Measurements from ENCODE around the gene SPPL2A. TPM values are rescaled to one million over a fixed set of nuclear protein-coding genes. Genes with fewer than 3 reads are reported as not detected.

The SPPL2A gene
- total RNA-seq, 1 donor from 2014 or later, result 66.7 TPM

GRCh38 chr15:50773389-50773788 is 7.9 kb upstream of the SPPL2A start:
- no peaks in the 10 kb centered on the region for H3K9me3 Mint-ChIP-seq (ENCODE audit: low read depth)
- DNase-seq (ENCODE audit: low spot score, unreplicated experiment), result no peak
- TF ChIP-seq CTCF (IDR thresholded peaks at IDR 0.05; ENCODE audit: unreplicated experiment), result no peak
- H3K27me3 Mint-ChIP-seq, result no peaks in the 10 kb centered on the region
- H3K36me3 Mint-ChIP-seq (ENCODE audit: insufficient read depth), result no peaks in the 10 kb centered on the region
- no peak overlapping the region for H3K4me3 Mint-ChIP-seq (ENCODE audit: low read depth)
- no peaks in the 10 kb centered on the region for H3K4me1 Mint-ChIP-seq (ENCODE audit: low read depth)
- no peak overlapping the region for H3K27ac Mint-ChIP-seq

- H3K4me3 Mint-ChIP-seq (ENCODE audit: low read depth), result no peak overlapping the region
- no peak overlapping the region for H3K27ac Mint-ChIP-seq
- peaks cover 17% of the 10 kb centered on the region for H3K4me1 Mint-ChIP-seq (ENCODE audit: low read depth)
- no peak for TF ChIP-seq CTCF (IDR thresholded peaks at IDR 0.05; ENCODE audit: unreplicated experiment)
- H3K27me3 Mint-ChIP-seq, result peaks cover 7% of the 10 kb centered on the region
- no peaks in the 10 kb centered on the region for H3K9me3 Mint-ChIP-seq (ENCODE audit: low read depth)
- no peak for DNase-seq (ENCODE audit: low spot score, unreplicated experiment)
- no peaks in the 10 kb centered on the region for H3K36me3 Mint-ChIP-seq (ENCODE audit: insufficient read depth)
These were observed 1.9 kb upstream of the SPPL2A start for GRCh38 chr15:50767332-50767861.

GRCh38 chr15:50764461-50765194 is 878 bp downstream of the SPPL2A start:
- Mint-ChIP-seq H3K4me3 (ENCODE audit: low read depth) (peak overlapping the region; percentile 93), H3K4me1 (ENCODE audit: low read depth) (peaks cover 17% of the 10 kb centered on the region), H3K27ac (peak overlapping the region; percentile 98), H3K9me3 (ENCODE audit: low read depth) (no peaks in the 10 kb centered on the region), H3K36me3 (ENCODE audit: insufficient read depth) (no peaks in the 10 kb centered on the region), H3K27me3 (peaks cover 7% of the 10 kb centered on the region)
- no peak for DNase-seq (ENCODE audit: low spot score, unreplicated experiment)
- no peak for TF ChIP-seq CTCF (IDR thresholded peaks at IDR 0.05; ENCODE audit: unreplicated experiment)

- no peak for TF ChIP-seq CTCF (IDR thresholded peaks at IDR 0.05; ENCODE audit: unreplicated experiment)
- Mint-ChIP-seq H3K27ac (no peak overlapping the region), H3K9me3 (ENCODE audit: low read depth) (no peaks in the 10 kb centered on the region), H3K36me3 (ENCODE audit: insufficient read depth) (peaks cover 6% of the 10 kb centered on the region), H3K27me3 (no peaks in the 10 kb centered on the region), H3K4me3 (ENCODE audit: low read depth) (no peak overlapping the region), H3K4me1 (ENCODE audit: low read depth) (peaks cover 3% of the 10 kb centered on the region)
- no peak for DNase-seq (ENCODE audit: low spot score, unreplicated experiment)
These were observed 6.7 kb downstream of the SPPL2A start for GRCh38 chr15:50758712-50759205.

- Mint-ChIP-seq H3K4me1 (ENCODE audit: low read depth) (no peaks in the 10 kb centered on the region), H3K4me3 (ENCODE audit: low read depth) (no peak overlapping the region), H3K27ac (no peak overlapping the region), H3K36me3 (ENCODE audit: insufficient read depth) (peaks cover 6% of the 10 kb centered on the region), H3K27me3 (no peaks in the 10 kb centered on the region), H3K9me3 (ENCODE audit: low read depth) (no peaks in the 10 kb centered on the region)
- no peak for DNase-seq (ENCODE audit: low spot score, unreplicated experiment)
- TF ChIP-seq CTCF (IDR thresholded peaks at IDR 0.05; ENCODE audit: unreplicated experiment), result no peak
These were observed 12.0 kb downstream of the SPPL2A start for GRCh38 chr15:50753463-50753862.

All from progenitor cell of endocrine pancreas (in vitro differentiated cells).